CD4-positive, alpha-beta memory T cell (primary cell): Measurements from ENCODE around the gene DNAL4. TPM values are rescaled to one million over a fixed set of nuclear protein-coding genes. Genes with fewer than 3 reads are reported as not detected.

Experiments
- CTCF ChIA-PET: fragments of 350-600 bp; sonication (Branson Sonifier 250); formaldehyde crosslinking; loops from one replicate; lab custom pipeline; 2021; ENCODE audit warnings: inconsistent platforms; ENCODE audit not compliant: partially characterized antibody; lab: Charles Lee
- POLR2A ChIA-PET: fragments of 350-600 bp; sonication (Branson Sonifier 250); formaldehyde crosslinking; loops from one replicate; lab custom pipeline; 2021; ENCODE audit not compliant: partially characterized antibody; lab: Charles Lee
- DNase-seq, 5 donors: peaks; one replicate each; pipeline versions ENCODE4 v3.0.0 to v3.0.0-alpha.2; 2020 to 2022; ENCODE audit warnings: mixed read lengths in 1 of 5
- H3K27ac ChIP-seq: one replicate; pipeline ENCODE4 v1.7.0; 2013; ENCODE audit warnings: low read depth, low read length
- H3K27me3 ChIP-seq: 2 replicates; pipeline ENCODE4 v1.7.0; 2013; ENCODE audit warnings: mild to moderate bottlenecking, low read length, moderate library complexity; ENCODE audit not compliant: insufficient read depth
- H3K36me3 ChIP-seq: 2 replicates; pipeline ENCODE4 v1.7.0; 2013; ENCODE audit warnings: mild to moderate bottlenecking, low read length, moderate library complexity; ENCODE audit not compliant: insufficient read depth
- H3K4me1 ChIP-seq: 2 replicates; pipeline ENCODE4 v1.7.0; 2013; ENCODE audit warnings: mild to moderate bottlenecking, low read length, moderate library complexity; ENCODE audit not compliant: insufficient read depth
- H3K4me3 ChIP-seq, 2 donors: one replicate each; pipeline ENCODE4 v1.7.0; 2013; ENCODE audit warnings: low read length in 2 of 2, mild to moderate bottlenecking in 1 of 2
- H3K9me3 ChIP-seq, 2 donors: one replicate each; pipeline ENCODE4 v1.7.0; 2013; ENCODE audit warnings: low read length in 2 of 2, control low read depth in 1 of 2; ENCODE audit not compliant: control insufficient read depth in 1 of 2
- H3K27ac Mint-ChIP-seq, 7 donors: one replicate each; pipeline ENCODE4 v1.8.0; 2020 to 2021; ENCODE audit warnings: mixed read lengths in 7 of 7, mild to moderate bottlenecking in 6 of 7, inconsistent platforms in 3 of 7, moderate library complexity in 3 of 7
- H3K27me3 Mint-ChIP-seq, 2 donors: one replicate each; pipeline ENCODE4 v1.8.0; 2020 to 2021; ENCODE audit warnings: mixed read lengths in 2 of 2
- H3K36me3 Mint-ChIP-seq, 2 donors: one replicate each; pipeline ENCODE4 v1.8.0; 2020 to 2021; ENCODE audit warnings: mixed read lengths in 2 of 2, inconsistent platforms in 1 of 2, mild to moderate bottlenecking in 1 of 2
- H3K4me1 Mint-ChIP-seq, 4 donors: one replicate each; pipeline ENCODE4 v1.8.0; 2020 to 2021; ENCODE audit warnings: mixed read lengths in 4 of 4, mild to moderate bottlenecking in 1 of 4
- H3K4me3 Mint-ChIP-seq, 8 donors: one replicate each; pipeline ENCODE4 v1.8.0; 2020 to 2021; ENCODE audit warnings: mixed read lengths in 8 of 8, mild to moderate bottlenecking in 7 of 8, moderate library complexity in 6 of 8, inconsistent platforms in 3 of 8
- H3K9me3 Mint-ChIP-seq, 8 donors: one replicate each; pipeline ENCODE4 v1.8.0; 2020 to 2021; ENCODE audit warnings: mixed read lengths in 8 of 8, mild to moderate bottlenecking in 5 of 8, inconsistent platforms in 3 of 8, moderate library complexity in 1 of 8
- intact Hi-C: fragments of 100-400 bp; cut with micrococcal nuclease; formaldehyde crosslinking; loops from one replicate; pipeline ENCODE4 v1.15.1; 2023
- polyA plus RNA-seq, 2 donors: library from polyadenylated mRNA; unstranded; fragments of 300-500 nt; fragmentation: Illumina TruSeq; gene quantifications; one replicate each; pipeline ENCODE4 v1.2.3, GENCODE V29; 2021
- total RNA-seq, 2 experiments: library from RNA; stranded (reverse); gene quantifications; one replicate each; pipeline ENCODE4 v1.2.3, GENCODE V29; 2021

DNAL4 gene
- total and polyA plus RNA-seq, 4 experiments from 2014 or later, result 8.6 to 13.3 (median 10.3) TPM

DNA sequence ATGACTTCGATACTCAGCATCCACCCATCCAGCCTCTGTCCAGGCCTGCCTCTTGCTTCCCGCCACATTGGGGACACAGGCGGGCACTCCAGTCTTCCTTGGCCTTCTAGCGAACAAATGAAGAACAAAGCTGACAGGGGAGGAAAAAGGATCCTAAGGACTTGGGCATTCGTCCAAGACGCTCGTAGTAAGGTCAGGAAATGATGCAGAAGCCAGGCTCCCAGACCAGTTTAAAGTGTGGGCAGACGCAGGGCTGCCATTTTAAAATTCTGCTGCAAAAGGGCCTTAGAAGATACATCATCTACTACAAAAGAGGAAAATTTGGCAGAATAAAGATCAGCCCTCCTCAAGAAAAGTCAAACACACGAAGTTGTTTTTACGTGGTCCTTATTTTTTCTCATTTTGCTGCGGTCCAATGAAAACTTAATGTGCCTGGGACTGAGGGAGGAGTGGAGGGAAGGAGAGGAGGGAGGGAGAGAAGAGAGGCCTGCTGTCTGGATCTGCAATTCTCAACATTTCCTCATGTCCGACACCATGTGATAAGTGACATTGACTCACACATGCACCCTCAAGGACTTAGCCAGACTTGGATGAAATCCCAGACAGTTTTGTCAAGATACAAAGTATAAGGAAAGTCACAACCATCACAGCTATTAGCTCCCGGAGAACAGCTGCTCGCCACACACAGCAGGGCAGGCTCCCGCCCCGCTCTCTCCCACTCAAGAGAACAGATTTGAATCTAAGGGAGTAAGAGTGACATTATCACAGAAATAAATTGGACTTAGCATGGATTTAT, 5.7 kb downstream of the DNAL4 start:
- H3K4me3 ChIP-seq, result no peak overlapping the region
- H3K9me3 ChIP-seq, result no peaks in the 10 kb centered on the region
- CTCF ChIA-PET, result no interaction called here
- no peak for DNase-seq
- H3K4me1 Mint-ChIP-seq, result peaks cover 4 to 10% (median 6%) of the 10 kb centered on the region in 4 donors
- H3K27me3 ChIP-seq, result no peaks in the 10 kb centered on the region
- no peaks in the 10 kb centered on the region for H3K27me3 Mint-ChIP-seq
- H3K27ac ChIP-seq, result no peak overlapping the region
- H3K27ac Mint-ChIP-seq, result no peak overlapping the region
- peaks cover 4 to 7% of the 10 kb centered on the region in 2 donors for H3K36me3 Mint-ChIP-seq
- H3K36me3 ChIP-seq, result no peaks in the 10 kb centered on the region
- no peaks in the 10 kb centered on the region for H3K9me3 Mint-ChIP-seq
- H3K4me3 Mint-ChIP-seq, result peak overlapping the region in 1 of 8 donors; percentile 29
- peaks cover 6% of the 10 kb centered on the region for H3K4me1 ChIP-seq
- POLR2A ChIA-PET, result no interaction called here
- intact Hi-C loops, result no loop called here

DNA sequence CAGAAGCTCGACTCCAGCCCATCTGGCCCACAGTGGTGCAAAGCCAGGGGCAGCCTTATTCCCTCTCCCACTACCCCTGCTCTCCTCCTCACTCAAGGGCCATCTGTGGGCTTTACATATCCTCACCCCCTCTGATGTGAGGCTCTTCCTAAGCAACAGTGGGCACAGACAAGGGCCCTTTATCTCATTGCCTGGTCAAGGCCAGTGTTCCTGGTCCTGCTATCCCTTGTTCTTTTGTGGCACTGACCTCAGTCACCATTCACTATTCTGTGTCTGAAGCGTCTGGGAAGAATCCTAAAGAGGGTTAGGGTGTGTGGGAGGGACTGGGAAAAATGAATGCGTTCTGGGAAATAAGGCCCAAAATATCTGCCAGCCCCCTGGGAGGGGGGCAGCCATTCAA, 7.3 kb downstream of the DNAL4 start:
- Mint-ChIP-seq H3K27ac (no peak overlapping the region), H3K4me3 (no peak overlapping the region), H3K36me3 (peaks cover 11 to 12% of the 10 kb centered on the region in 2 donors), H3K9me3 (no peaks in the 10 kb centered on the region), H3K27me3 (no peaks in the 10 kb centered on the region), H3K4me1 (peaks cover 0 to 20% (median 5%) of the 10 kb centered on the region in 4 donors)
- H3K4me3 ChIP-seq, result no peak overlapping the region
- DNase-seq, result no peak
- H3K9me3 ChIP-seq, result no peaks in the 10 kb centered on the region
- intact Hi-C loops, result no loop called here
- peaks cover 7% of the 10 kb centered on the region for H3K4me1 ChIP-seq
- CTCF ChIA-PET, result no interaction called here
- POLR2A ChIA-PET, result no interaction called here
- no peak overlapping the region for H3K27ac ChIP-seq
- H3K36me3 ChIP-seq, result peaks cover 3% of the 10 kb centered on the region
- H3K27me3 ChIP-seq, result no peaks in the 10 kb centered on the region

DNA sequence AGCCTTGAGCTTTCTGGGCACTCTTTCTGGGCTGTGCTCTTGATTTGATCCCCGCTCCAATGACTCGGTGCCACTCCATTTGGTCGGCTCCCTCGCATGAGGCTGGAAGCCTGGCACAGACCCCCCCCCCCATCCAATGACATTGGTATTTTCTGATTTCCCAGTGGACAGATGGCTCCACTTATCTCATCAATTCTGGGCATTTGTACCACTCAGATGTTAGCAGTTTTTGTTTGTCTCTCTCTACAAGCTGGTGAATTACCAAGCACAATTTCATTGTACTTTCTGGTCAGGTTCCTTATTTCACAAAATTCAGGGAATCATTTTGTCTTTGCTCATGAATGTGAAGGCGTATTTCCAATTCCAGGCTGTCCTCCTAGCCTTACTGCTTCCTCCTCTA, 9.1 kb downstream of the DNAL4 start:
- intact Hi-C loops, result no loop called here
- Histone ChIP-seq H3K4me1 (peaks cover 7% of the 10 kb centered on the region), H3K4me3 (no peak overlapping the region), H3K27ac (no peak overlapping the region), H3K27me3 (no peaks in the 10 kb centered on the region), H3K9me3 (no peaks in the 10 kb centered on the region), H3K36me3 (peaks cover 8% of the 10 kb centered on the region)
- Mint-ChIP-seq H3K4me3 (no peak overlapping the region), H3K27ac (no peak overlapping the region), H3K4me1 (peaks cover 0 to 21% (median 5%) of the 10 kb centered on the region in 4 donors), H3K27me3 (no peaks in the 10 kb centered on the region), H3K9me3 (no peaks in the 10 kb centered on the region), H3K36me3 (peaks cover 18 to 22% of the 10 kb centered on the region in 2 donors)
- ChIA-PET CTCF (interaction anchor here (0.7 kb wide), 2 partner anchors 19 to 20 kb away, joined by 3 read pairs; no protein-coding TSS in a partner anchor), POLR2A (no interaction called here)
- no peak for DNase-seq

DNA sequence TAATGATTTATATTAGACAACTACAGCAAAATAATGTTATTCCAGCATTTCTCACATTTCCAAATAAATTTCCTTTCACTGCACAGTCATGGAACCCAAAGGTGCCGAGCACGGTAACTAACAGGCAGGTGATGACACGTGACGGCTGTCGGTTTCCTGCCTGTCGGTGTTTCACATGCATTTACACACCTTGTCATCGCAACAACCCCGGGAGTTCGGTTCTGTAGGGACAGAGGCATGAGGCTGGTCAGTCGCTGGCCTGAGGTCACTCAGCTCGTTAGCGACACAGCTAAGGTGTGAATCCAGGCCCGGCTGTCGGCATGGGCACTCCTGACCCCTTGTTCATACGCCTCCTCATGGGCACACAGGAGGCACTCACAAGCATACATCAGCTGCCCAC, 9.9 kb downstream of the DNAL4 start:
- peaks cover 8% of the 10 kb centered on the region for H3K36me3 ChIP-seq
- H3K4me3 Mint-ChIP-seq, result no peak overlapping the region
- CTCF ChIA-PET, result interaction anchor here (0.7 kb wide), 1 partner anchor 18 kb away, joined by 3 read pairs; no protein-coding TSS in a partner anchor
- no peak overlapping the region for H3K4me3 ChIP-seq
- H3K9me3 ChIP-seq, result no peaks in the 10 kb centered on the region
- H3K27me3 ChIP-seq, result no peaks in the 10 kb centered on the region
- no peaks in the 10 kb centered on the region for H3K27me3 Mint-ChIP-seq
- H3K4me1 ChIP-seq, result peaks cover 7% of the 10 kb centered on the region
- peaks cover 20 to 25% of the 10 kb centered on the region in 2 donors for H3K36me3 Mint-ChIP-seq
- no peak for DNase-seq
- intact Hi-C loops, result no loop called here
- POLR2A ChIA-PET, result no interaction called here
- peak overlapping the region in 1 of 7 donors; percentile 22 for H3K27ac Mint-ChIP-seq
- no peak overlapping the region for H3K27ac ChIP-seq
- no peaks in the 10 kb centered on the region for H3K9me3 Mint-ChIP-seq
- peaks cover 0 to 21% (median 5%) of the 10 kb centered on the region in 4 donors for H3K4me1 Mint-ChIP-seq

DNA sequence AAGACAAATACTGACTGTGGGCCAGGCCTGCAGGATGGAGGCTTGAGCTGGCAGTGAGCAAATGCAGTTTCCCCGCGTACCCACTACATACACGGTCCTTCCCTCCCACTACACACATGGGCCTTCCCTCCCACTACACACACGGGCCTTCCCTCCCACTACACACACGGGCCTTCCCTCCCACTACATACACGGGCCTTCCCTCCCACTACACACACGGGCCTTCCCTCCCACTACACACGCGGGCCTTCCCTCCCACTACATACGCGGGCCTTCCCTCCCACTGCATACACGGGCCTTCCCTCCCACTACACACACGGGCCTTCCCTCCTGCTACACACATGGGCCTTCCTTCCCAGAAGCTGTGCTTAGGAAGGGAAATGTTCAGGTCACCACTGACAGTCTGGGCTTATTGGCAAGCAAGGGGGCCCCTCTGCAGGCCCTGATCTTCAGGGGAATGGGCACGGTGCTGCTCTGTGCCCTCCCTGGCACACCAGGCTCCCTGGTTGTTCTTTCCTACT, 10.8 kb downstream of the DNAL4 start:
- CTCF ChIA-PET, result no interaction called here
- Histone ChIP-seq H3K4me3 (no peak overlapping the region), H3K4me1 (peaks cover 7% of the 10 kb centered on the region), H3K9me3 (no peaks in the 10 kb centered on the region), H3K27ac (no peak overlapping the region), H3K27me3 (no peaks in the 10 kb centered on the region), H3K36me3 (peaks cover 8% of the 10 kb centered on the region)
- DNase-seq, result no peak
- Mint-ChIP-seq H3K27ac (peak overlapping the region in 5 of 7 donors; percentile 24 to 80 (median 65)), H3K9me3 (no peaks in the 10 kb centered on the region), H3K4me1 (peaks cover 0 to 21% (median 5%) of the 10 kb centered on the region in 4 donors), H3K27me3 (no peaks in the 10 kb centered on the region), H3K36me3 (peaks cover 17 to 28% of the 10 kb centered on the region in 2 donors), H3K4me3 (no peak overlapping the region)
- intact Hi-C loops, result no loop called here
- POLR2A ChIA-PET, result no interaction called here

DNA sequence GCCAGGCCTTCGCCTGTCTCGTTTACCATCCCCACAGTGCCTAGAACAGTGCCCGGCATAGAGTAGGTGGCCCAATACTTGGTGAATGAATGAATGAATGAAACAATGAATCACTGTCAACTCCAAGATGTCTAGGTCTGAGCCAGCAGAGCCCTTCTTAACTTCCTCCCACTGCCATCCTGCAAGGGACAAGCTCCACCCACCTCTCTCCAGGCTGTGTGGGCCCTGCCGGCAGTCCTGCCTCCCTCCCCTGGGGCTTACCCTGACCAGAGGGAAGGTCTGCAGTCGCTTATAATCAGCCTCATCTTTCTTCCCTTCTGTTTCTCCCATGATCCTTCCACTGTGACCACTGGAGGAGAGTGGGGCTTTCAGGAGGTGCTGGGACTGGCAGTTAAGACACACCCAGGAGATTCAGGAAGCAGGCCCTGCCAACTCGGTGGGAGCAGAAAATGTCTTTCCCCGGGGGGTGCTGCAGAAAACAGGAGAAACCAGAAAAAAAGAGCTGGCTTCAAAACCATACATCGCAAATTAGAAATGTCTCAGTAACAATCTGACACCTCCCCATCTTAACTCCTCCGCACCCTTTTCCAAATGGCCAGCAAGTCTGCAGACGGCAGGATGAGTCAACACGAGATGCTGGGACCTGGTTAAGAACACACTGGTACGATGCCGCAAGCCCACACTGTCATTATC, 11.4 kb downstream of the DNAL4 start:
- Histone ChIP-seq H3K9me3 (no peaks in the 10 kb centered on the region), H3K4me3 (no peak overlapping the region), H3K27ac (no peak overlapping the region), H3K36me3 (peaks cover 8% of the 10 kb centered on the region), H3K4me1 (peaks cover 7% of the 10 kb centered on the region), H3K27me3 (no peaks in the 10 kb centered on the region)
- intact Hi-C loops, result no loop called here
- Mint-ChIP-seq H3K27ac (peak overlapping the region in 5 of 7 donors; percentile 52 to 79 (median 65)), H3K27me3 (no peaks in the 10 kb centered on the region), H3K4me1 (peaks cover 0 to 21% (median 5%) of the 10 kb centered on the region in 4 donors), H3K9me3 (no peaks in the 10 kb centered on the region), H3K4me3 (no peak overlapping the region), H3K36me3 (peaks cover 17 to 28% of the 10 kb centered on the region in 2 donors)
- POLR2A ChIA-PET, result no interaction called here
- DNase-seq, result no peak
- CTCF ChIA-PET, result interaction anchor here (1.3 kb wide), 1 partner anchor 13 kb away, joined by 4 read pairs; no protein-coding TSS in a partner anchor

DNA sequence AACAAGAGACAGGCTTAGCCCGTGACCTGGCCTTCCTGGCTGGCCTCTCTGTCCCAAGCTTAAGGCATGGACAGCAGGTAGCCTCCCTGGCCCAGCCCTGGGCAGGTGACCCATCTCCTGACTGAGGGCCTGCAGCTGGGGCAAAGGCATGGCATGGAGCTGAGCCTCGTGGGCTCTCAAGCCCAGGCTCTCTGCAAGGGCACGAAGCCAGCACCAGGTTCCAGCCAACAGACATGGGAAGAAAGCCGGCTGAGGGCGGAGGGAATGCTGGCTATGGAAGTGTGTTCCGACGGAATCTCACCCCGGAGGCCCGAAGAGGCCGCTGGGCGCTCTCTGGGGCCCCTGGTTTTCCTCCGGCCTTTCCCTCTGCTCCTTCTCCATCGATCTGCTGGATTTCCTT, 12.9 kb downstream of the DNAL4 start:
- Mint-ChIP-seq H3K27ac (no peak overlapping the region), H3K9me3 (no peaks in the 10 kb centered on the region), H3K36me3 (peaks cover 17 to 28% of the 10 kb centered on the region in 2 donors), H3K4me3 (no peak overlapping the region), H3K27me3 (no peaks in the 10 kb centered on the region), H3K4me1 (peaks cover 0 to 21% (median 6%) of the 10 kb centered on the region in 4 donors)
- H3K4me3 ChIP-seq, result no peak overlapping the region
- POLR2A ChIA-PET, result no interaction called here
- no peaks in the 10 kb centered on the region for H3K27me3 ChIP-seq
- peaks cover 7% of the 10 kb centered on the region for H3K4me1 ChIP-seq
- H3K36me3 ChIP-seq, result peaks cover 8% of the 10 kb centered on the region
- CTCF ChIA-PET, result no interaction called here
- no peak overlapping the region for H3K27ac ChIP-seq
- intact Hi-C loops, result no loop called here
- H3K9me3 ChIP-seq, result no peaks in the 10 kb centered on the region
- no peak for DNase-seq
